Peyer's patch (tissue), 4 donors: Measurements from ENCODE around the gene CPNE6.

Experiments used
- POLR2A ChIP-seq, 2 donors: fragments of 450-650 bp; IDR thresholded peaks; one replicate each; pipeline ENCODE4 v1.5.1; 2017; ENCODE audit warnings: antibody characterized with exemption in 2 of 2, mild to moderate bottlenecking in 2 of 2, moderate library complexity in 2 of 2
- TF ChIP-seq, protein P1 (sequence below), 6 experiments: fragments of 450-650 bp in 4 of 6; fragments of 200-600 bp in 2 of 6; sonication (generic) in 1 of 6; IDR thresholded peaks; one replicate each; pipeline ENCODE4 v1.5.1; 2017 to 2019; ENCODE audit warnings: antibody characterized with exemption in 6 of 6, mild to moderate bottlenecking in 3 of 6, moderate library complexity in 1 of 6

DNA sequence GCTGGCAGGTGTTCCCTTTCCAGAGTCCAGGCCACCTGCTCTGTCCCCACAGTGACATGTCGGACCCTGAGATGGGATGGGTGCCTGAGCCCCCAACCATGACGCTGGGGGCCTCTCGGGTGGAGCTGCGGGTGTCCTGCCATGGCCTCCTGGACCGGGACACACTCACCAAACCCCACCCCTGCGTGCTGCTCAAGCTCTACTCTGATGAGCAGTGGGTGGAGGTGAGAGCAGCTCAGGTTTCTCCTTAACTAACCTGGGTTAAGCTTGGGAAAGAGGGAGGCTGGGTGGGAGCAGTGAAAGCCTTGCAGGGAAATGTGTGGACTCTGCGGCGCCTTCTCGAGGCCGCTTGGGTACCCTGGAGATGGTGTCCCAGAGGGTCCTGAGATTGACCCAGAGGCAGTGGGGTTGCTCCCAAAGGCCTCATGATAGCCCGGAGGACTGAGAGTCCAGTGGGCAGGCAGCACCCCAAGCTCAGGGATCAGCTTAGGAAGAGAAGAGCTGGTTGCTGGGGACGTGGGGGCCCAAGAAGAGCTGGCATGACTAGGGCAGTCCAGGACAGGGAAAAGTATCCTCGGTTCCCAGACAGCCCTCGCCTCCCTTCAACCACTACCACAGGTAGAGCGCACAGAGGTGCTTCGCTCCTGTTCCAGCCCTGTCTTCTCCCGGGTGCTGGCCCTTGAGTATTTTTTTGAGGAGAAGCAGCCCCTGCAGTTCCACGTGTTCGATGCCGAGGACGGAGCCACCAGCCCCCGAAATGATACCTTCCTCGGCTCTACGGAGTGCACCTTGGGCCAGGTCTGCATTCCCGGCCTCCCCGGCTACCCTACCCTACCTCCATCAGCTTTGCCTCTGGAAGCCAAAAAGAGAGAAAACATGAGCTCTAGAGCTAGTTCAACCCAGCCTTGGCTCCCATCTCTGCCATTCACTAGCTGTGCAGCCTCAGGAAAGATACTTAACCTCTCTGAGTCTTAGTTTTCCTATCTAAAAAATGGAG lies 1.8 kb downstream of the CPNE6 start:
- TF ChIP-seq, protein P1, sequence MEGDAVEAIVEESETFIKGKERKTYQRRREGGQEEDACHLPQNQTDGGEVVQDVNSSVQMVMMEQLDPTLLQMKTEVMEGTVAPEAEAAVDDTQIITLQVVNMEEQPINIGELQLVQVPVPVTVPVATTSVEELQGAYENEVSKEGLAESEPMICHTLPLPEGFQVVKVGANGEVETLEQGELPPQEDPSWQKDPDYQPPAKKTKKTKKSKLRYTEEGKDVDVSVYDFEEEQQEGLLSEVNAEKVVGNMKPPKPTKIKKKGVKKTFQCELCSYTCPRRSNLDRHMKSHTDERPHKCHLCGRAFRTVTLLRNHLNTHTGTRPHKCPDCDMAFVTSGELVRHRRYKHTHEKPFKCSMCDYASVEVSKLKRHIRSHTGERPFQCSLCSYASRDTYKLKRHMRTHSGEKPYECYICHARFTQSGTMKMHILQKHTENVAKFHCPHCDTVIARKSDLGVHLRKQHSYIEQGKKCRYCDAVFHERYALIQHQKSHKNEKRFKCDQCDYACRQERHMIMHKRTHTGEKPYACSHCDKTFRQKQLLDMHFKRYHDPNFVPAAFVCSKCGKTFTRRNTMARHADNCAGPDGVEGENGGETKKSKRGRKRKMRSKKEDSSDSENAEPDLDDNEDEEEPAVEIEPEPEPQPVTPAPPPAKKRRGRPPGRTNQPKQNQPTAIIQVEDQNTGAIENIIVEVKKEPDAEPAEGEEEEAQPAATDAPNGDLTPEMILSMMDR (IDR thresholded peaks at IDR 0.05) = no peak
- no peak for TF ChIP-seq POLR2A (IDR thresholded peaks at IDR 0.05)
